GM18499 (cell line): Measurements from ENCODE around the gene ENOX1.

Experiments
- ATAC-seq: cut with Tn5 transposase; IDR thresholded peaks from one replicate; pipeline ENCODE4 v1.9.1; 2021; ENCODE audit warnings: moderate number of reproducible peaks; ENCODE audit not compliant: insufficient read depth, unreplicated experiment

The ENOX1 gene

GRCh38 chr13:43411741-43412140 lies 375.0 kb downstream of the ENOX1 start:
- ATAC-seq = no peak

- no peak for ATAC-seq
These were observed 375.6 kb downstream of the ENOX1 start for GRCh38 chr13:43411211-43411610.

GRCh38 chr13:43408274-43408673 lies 378.5 kb downstream of the ENOX1 start:
- no peak for ATAC-seq

- ATAC-seq = no peak
These were observed 379.7 kb downstream of the ENOX1 start for GRCh38 chr13:43407023-43407581.

GRCh38 chr13:43405457-43405856 lies 381.3 kb downstream of the ENOX1 start:
- ATAC-seq = no peak

GRCh38 chr13:43402380-43402779 lies 384.4 kb downstream of the ENOX1 start:
- no peak for ATAC-seq

- no peak for ATAC-seq
These were observed 385.4 kb downstream of the ENOX1 start for GRCh38 chr13:43401361-43401760.

GRCh38 chr13:43397111-43397510 lies 389.7 kb downstream of the ENOX1 start:
- ATAC-seq = no peak

- peak; percentile 12 for ATAC-seq
These were observed 395.7 kb downstream of the ENOX1 start for GRCh38 chr13:43391036-43391435.

GRCh38 chr13:43390619-43391018 lies 396.2 kb downstream of the ENOX1 start:
- ATAC-seq = peak; percentile 48

GRCh38 chr13:43389983-43390382 lies 396.8 kb downstream of the ENOX1 start:
- ATAC-seq = no peak

- ATAC-seq = no peak
These were observed 397.2 kb downstream of the ENOX1 start for GRCh38 chr13:43389573-43389972.

- ATAC-seq = no peak
These were observed 398.3 kb downstream of the ENOX1 start for GRCh38 chr13:43388282-43389034.

- ATAC-seq = no peak
These were observed 398.9 kb downstream of the ENOX1 start for GRCh38 chr13:43387880-43388279.

- ATAC-seq = no peak
These were observed 403.1 kb downstream of the ENOX1 start for GRCh38 chr13:43383498-43384165.

GRCh38 chr13:43379738-43380137 lies 407.0 kb downstream of the ENOX1 start:
- ATAC-seq = no peak

- no peak for ATAC-seq
These were observed 408.8 kb downstream of the ENOX1 start for GRCh38 chr13:43377973-43378372.

- ATAC-seq = no peak
These were observed 409.6 kb downstream of the ENOX1 start for GRCh38 chr13:43377149-43377548.

- ATAC-seq = no peak
These were observed 410.2 kb downstream of the ENOX1 start for GRCh38 chr13:43376596-43376995.

GRCh38 chr13:43375797-43376465 lies 410.8 kb downstream of the ENOX1 start:
- no peak for ATAC-seq

GRCh38 chr13:43374621-43375020 lies 412.2 kb downstream of the ENOX1 start:
- ATAC-seq = no peak
